AG04449 (cell line): Measurements from ENCODE around the gene RAB25.
A peak's percentile ranks its signal among the peaks of the same experiment; 100 is the strongest.

Experiments used
- CTCF ChIA-PET: fragments of 350-600 bp; formaldehyde crosslinking; extraction: SDS; loops from one replicate; lab custom pipeline; 2021; ENCODE audit warnings: antibody characterized with exemption; lab: Yijun Ruan, JAX
- POLR2A ChIA-PET: fragments of 400-600, 350-600 bp; formaldehyde crosslinking; extraction: SDS; loops from one replicate; lab custom pipeline; 2020; ENCODE audit warnings: antibody characterized with exemption, inconsistent platforms; lab: Yijun Ruan, JAX
- DNase-seq: peaks from one replicate; pipeline ENCODE4 v3.0.0-alpha.2; 2010; ENCODE audit warnings: low read depth, low spot score
- H3K4me3 ChIP-seq: 2 replicates; pipeline ENCODE4 v1.5.1; 2011; ENCODE audit warnings: low read depth, mild to moderate bottlenecking, control low read depth, low read length
- TF ChIP-seq, protein P1 (sequence below): IDR thresholded peaks from one replicate; pipeline ENCODE4 v1.5.1; 2011; ENCODE audit warnings: mild to moderate bottlenecking, moderate library complexity, low read length, control low read depth, inconsistent platforms; ENCODE audit not compliant: insufficient read depth; ENCODE audit errors: missing control alignments

Gene RAB25

DNA sequence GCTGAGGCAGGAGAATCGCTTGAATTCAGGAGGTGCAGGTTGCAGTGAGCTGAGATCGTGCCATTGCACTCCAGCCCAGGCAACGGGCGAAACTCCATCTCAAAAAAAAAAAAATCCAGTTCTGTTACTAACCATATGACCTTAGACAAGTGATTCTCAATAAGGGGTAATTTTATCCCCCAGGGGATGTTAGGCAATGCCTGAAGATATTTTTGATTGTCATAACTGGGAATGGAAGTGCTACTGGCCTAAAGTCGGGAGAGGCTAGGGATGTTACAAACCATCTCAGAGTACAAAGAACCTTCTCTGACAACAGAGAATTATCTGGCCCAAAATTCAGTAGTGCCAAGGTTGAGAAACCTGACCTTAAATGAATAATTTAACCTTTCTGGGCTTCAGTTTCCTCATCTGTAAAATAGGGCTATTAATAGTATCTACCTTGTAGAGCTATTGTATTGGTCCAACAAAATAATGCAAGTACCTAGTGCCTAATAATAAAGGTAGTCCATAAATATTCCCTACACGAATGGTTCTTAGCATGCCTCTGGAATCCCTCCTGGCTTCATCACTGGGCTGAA, 47.8 kb downstream of the RAB25 start:
- ChIA-PET POLR2A (interaction anchor here (0.6 to 0.9 kb wide), 2 partner anchors 16 to 24 kb away, joined by 3 to 4 read pairs; no protein-coding TSS in a partner anchor), CTCF (interaction anchor here (1.0 to 29.5 kb wide), 4 partner anchors 10 to 25 kb away, joined by 4 to 1837 read pairs (median 4); partner anchors contain the start of genes LMNA and SEMA4A)
- TF ChIP-seq, protein P1, sequence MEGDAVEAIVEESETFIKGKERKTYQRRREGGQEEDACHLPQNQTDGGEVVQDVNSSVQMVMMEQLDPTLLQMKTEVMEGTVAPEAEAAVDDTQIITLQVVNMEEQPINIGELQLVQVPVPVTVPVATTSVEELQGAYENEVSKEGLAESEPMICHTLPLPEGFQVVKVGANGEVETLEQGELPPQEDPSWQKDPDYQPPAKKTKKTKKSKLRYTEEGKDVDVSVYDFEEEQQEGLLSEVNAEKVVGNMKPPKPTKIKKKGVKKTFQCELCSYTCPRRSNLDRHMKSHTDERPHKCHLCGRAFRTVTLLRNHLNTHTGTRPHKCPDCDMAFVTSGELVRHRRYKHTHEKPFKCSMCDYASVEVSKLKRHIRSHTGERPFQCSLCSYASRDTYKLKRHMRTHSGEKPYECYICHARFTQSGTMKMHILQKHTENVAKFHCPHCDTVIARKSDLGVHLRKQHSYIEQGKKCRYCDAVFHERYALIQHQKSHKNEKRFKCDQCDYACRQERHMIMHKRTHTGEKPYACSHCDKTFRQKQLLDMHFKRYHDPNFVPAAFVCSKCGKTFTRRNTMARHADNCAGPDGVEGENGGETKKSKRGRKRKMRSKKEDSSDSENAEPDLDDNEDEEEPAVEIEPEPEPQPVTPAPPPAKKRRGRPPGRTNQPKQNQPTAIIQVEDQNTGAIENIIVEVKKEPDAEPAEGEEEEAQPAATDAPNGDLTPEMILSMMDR: no peak
- H3K4me3 ChIP-seq: no peak overlapping the region
- DNase-seq: no peak

DNA sequence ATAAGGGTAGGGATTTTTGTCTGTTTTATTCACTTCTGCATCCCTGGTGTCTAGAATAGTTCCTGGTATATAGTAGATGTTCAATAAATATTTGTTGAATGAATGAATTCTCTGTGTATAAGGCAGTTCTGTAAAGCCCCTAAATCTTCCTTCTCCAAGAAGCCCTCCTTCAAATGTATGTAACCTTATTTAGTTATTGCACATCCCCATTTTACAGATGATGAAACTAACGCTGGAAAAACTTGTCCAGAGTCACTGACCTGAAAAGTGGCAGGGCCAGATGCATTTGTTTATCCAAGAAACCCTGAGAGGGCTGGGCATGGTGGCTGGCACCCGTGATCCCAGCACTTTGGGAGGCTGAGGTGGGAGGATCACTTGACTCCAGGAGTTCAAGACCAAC, 49.3 kb downstream of the RAB25 start:
- H3K4me3 ChIP-seq: no peak overlapping the region
- DNase-seq: no peak
- ChIA-PET POLR2A (no interaction called here), CTCF (interaction anchor here (1.2 to 29.5 kb wide), 2 partner anchors 19 to 24 kb away, joined by 4 to 1837 read pairs; partner anchors contain the start of genes LMNA and SEMA4A)
- TF ChIP-seq, protein P1: no peak

- TF ChIP-seq, protein P1: no peak
- POLR2A ChIA-PET: interaction anchor here (9.7 kb wide), 1 partner anchor 17 kb away, joined by 216 read pairs; no protein-coding TSS in a partner anchor
Observed at GRCh38 chr1:156111355-156111962, 50.5 kb downstream of the RAB25 start.

DNA sequence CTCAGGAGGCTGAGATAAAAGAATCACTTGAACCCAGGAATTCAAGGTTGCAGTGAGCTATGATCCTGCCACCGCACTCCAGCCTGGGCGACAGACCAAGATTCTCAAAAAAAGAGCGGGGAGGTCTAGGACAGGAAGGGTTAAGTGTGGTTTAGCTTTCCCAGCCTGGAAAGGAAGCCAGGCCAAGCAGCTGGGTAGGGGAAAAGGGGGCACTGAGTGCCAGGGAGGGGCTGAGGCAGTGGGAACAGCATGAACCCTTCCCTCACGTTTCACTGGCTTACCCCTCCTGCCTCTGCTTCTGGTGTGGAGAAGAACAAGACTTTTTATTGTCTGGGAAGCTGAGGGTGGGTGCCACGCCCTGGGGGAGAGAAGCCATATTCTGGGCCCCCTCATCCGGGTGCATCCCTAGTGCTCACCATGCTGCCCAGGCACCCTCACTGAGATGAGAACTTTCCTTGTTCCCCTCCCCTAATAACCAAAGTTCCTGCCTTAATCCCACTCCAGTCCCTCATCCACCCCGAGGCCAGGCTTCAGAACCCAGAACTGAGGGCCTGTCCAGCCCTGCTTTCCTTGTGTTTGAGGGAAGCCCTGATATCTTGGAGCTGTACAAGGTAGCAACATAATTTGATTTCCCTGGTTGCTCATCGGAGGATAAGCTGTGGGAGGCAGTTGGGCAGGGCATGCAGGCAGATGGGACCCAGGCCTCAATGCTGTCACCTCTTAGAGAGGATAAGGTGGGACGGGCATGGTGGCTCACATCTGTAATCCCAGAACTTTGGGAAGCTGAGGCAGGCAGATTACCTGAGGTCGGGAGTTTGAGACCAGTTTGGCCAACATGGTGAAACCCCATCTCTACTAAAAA, 51.5 kb downstream of the RAB25 start:
- ChIA-PET CTCF (interaction anchor here (0.6 to 46.3 kb wide), 4 partner anchors 10 to 274 kb away, joined by 3 to 1837 read pairs (median 92); partner anchors contain the start of gene MEX3A), POLR2A (interaction anchor here (0.7 to 9.7 kb wide), 4 partner anchors 8 to 16 kb away, joined by 4 to 216 read pairs (median 46); no protein-coding TSS in a partner anchor)
- TF ChIP-seq, protein P1: no peak
- DNase-seq: no peak
- H3K4me3 ChIP-seq: no peak overlapping the region

More at GRCh38 chr1:156111355-156111962, 50.5 kb downstream of the RAB25 start:
- CTCF ChIA-PET: interaction anchor here (0.6 to 46.3 kb wide), 7 partner anchors 9 to 208 kb away, joined by 3 to 1837 read pairs (median 3); partner anchors contain the start of gene MEX3A
- no peak for DNase-seq
- H3K4me3 ChIP-seq: no peak overlapping the region

DNA sequence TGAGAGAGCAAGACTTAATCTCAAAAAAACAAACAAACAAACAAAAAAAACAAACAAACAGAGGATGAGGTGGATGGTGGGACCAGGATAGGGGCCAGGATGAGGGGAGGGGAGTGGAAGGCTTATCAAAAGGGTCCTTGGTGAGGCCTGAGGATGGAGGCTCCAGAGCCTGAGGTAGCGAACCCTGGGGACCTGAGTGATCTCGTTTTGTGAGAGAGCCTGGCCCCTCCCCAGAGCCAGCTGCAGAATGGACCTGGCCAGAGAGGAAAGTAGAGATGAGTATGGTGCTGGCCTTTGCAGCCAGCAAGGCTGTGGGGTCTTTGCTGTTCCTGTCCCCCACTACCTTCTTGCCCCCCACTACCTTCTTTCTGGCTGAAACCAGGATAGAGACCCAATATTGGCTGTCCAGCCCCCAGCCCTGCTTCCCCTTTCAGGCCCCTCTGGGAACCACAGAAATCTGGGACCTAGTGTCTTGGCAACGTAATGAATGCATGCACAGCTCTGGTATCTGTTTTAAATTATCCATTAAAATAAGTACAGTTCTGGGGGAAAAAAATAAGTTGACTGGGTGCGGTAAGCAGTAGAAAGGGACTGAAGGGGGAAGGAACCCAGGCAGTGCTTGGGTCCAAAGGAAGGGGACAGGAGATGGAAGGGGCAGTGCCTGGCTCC, 52.5 kb downstream of the RAB25 start:
- TF ChIP-seq, protein P1: no peak
- DNase-seq: no peak
- ChIA-PET CTCF (interaction anchor here (0.6 to 46.3 kb wide), 5 partner anchors 9 to 273 kb away, joined by 3 to 1837 read pairs (median 14); partner anchors contain the start of gene MEX3A), POLR2A (interaction anchor here (3.4 to 9.7 kb wide), 4 partner anchors 10 to 17 kb away, joined by 16 to 216 read pairs (median 46); no protein-coding TSS in a partner anchor)
- H3K4me3 ChIP-seq: peak overlapping the region; percentile 100
